K562 (cell line): ENCODE measurements around the gene WASF3. TPM values are rescaled to one million over a fixed set of nuclear protein-coding genes. Genes with fewer than 3 reads are reported as not detected.

Source experiments
- ATAC-seq: fragments of 200-7000 bp; cut with Tn5 transposase; 3 replicates; pipeline ENCODE4 v1.9.1; 2020; ENCODE audit warnings: moderate library complexity
- BruUV-seq: library from RNA; stranded (reverse); fragments of 400-500 nt; replicated peaks from 2 replicates; lab custom pipeline; 2021; lab: Mats Ljungman, UMichigan
- CTCF ChIA-PET: fragments of 300-600 bp; formaldehyde crosslinking; extraction: SDS; loops from one replicate; lab custom pipeline; 2021; ENCODE audit warnings: low intra/inter-chr PET ratio; lab: Yijun Ruan, JAX
- POLR2A ChIA-PET: fragments of 300-600, 350-650 bp; sonication (Branson Sonifier 250); formaldehyde crosslinking; extraction: SDS; loops from one replicate; lab custom pipeline; 2021; ENCODE audit warnings: antibody characterized with exemption, inconsistent platforms; lab: Yijun Ruan, JAX
- DNase-seq, 4 experiments: peaks; one replicate each; pipeline versions ENCODE4 v3.0.0 to v3.0.0-alpha.2; 2011 to 2018; ENCODE audit warnings: low spot score in 3 of 4, mixed read lengths in 3 of 4; ENCODE audit errors: extremely low read depth in 1 of 4
- FAIRE-seq: peaks from 2 replicates; lab custom pipeline; 2011; peaks lifted over from hg19 to GRCh38; lab: Jason Lieb, UNC
- H2AFZ ChIP-seq: 2 replicates; pipeline ENCODE4 v1.6.0; 2011; ENCODE audit warnings: low read depth, low read length, control low read depth, inconsistent platforms
- H3K27ac ChIP-seq: fragments of 200-600 bp; 3 replicates; pipeline ENCODE4 v1.8.0; 2011; ENCODE audit warnings: low read depth, mild to moderate bottlenecking, control low read depth, inconsistent platforms, low read length, moderate library complexity, mixed read lengths; ENCODE audit errors: extremely low read depth
- H3K27me3 ChIP-seq, 2 experiments: fragments of 300-600 bp in 1 of 2; 2 replicates in 1 of 2; 3 replicates in 1 of 2; pipeline versions ENCODE4 v1.6.0 to v1.8.0; 2011; ENCODE audit warnings: inconsistent platforms in 2 of 2, low read length in 2 of 2, mild to moderate bottlenecking in 1 of 2, mixed read lengths in 1 of 2, moderate library complexity in 1 of 2; ENCODE audit not compliant: control insufficient read depth in 2 of 2, insufficient read depth in 2 of 2
- H3K36me3 ChIP-seq: fragments of 300-600 bp; 3 replicates; pipeline ENCODE4 v1.8.0; 2011; ENCODE audit warnings: mild to moderate bottlenecking, low read length, inconsistent platforms; ENCODE audit not compliant: control insufficient read depth, insufficient read depth
- H3K4me1 ChIP-seq, 2 experiments: fragments of 200-600 bp in 1 of 2; replicated peaks in 1 of 2; 2 replicates in 1 of 2; 3 replicates in 1 of 2; pipeline versions ENCODE4 v1.5.1 to v1.8.0; 2011; ENCODE audit warnings: inconsistent platforms in 2 of 2, low read length in 2 of 2, mild to moderate bottlenecking in 1 of 2, mixed read lengths in 1 of 2, moderate library complexity in 1 of 2; ENCODE audit not compliant: control insufficient read depth in 2 of 2, insufficient read depth in 2 of 2
- H3K4me2 ChIP-seq: 2 replicates; pipeline ENCODE4 v1.6.1; 2011; ENCODE audit warnings: low read length, control low read depth, inconsistent platforms, mixed read lengths; ENCODE audit not compliant: insufficient read depth
- H3K4me3 ChIP-seq: fragments of 200-600 bp; sonication (generic), shearing (Covaris generic); 2 replicates; pipeline ENCODE4 v1.5.1; 2016; ENCODE audit warnings: control low read depth, inconsistent platforms
- H3K79me2 ChIP-seq: fragments of 200-600 bp; 3 replicates; pipeline ENCODE4 v1.8.0; 2011; ENCODE audit warnings: low read length, inconsistent platforms; ENCODE audit not compliant: control insufficient read depth, insufficient read depth
- H3K9ac ChIP-seq, 2 experiments: 2 replicates each; pipeline versions ENCODE4 v1.6.0 to v1.6.1; 2011; ENCODE audit warnings: low read depth in 2 of 2, low read length in 2 of 2, control low read depth in 1 of 2, inconsistent platforms in 1 of 2, mild to moderate bottlenecking in 1 of 2, mixed read lengths in 1 of 2; ENCODE audit not compliant: insufficient read depth in 1 of 2
- H3K9me1 ChIP-seq: one replicate; pipeline ENCODE4 v1.6.0; 2011; ENCODE audit warnings: inconsistent platforms, mild to moderate bottlenecking, low read length, moderate library complexity; ENCODE audit not compliant: control insufficient read depth, insufficient read depth
- H3K9me3 ChIP-seq: replicated peaks from 2 replicates; pipeline ENCODE4 v1.5.1; 2011; ENCODE audit warnings: low read depth, low read length, inconsistent platforms; ENCODE audit not compliant: control insufficient read depth, insufficient read depth
- H4K20me1 ChIP-seq: replicated peaks from 2 replicates; pipeline ENCODE4 v1.6.1; 2011; ENCODE audit warnings: low read length, inconsistent platforms, mixed read lengths; ENCODE audit not compliant: control insufficient read depth, insufficient read depth
- CHD2 ChIP-seq: IDR thresholded peaks from 2 replicates; pipeline ENCODE4 v1.6.1; 2011; ENCODE audit warnings: low read depth, low read length
- DPF2 ChIP-seq: fragments of 450-650 bp; IDR thresholded peaks from 2 replicates; pipeline ENCODE4 v1.6.1; 2016
- KLF16 ChIP-seq: IDR thresholded peaks from 2 replicates; pipeline ENCODE4 v1.6.1; 2016; ENCODE audit warnings: antibody characterized with exemption
- L3MBTL2 ChIP-seq: fragments of 450-650 bp; IDR thresholded peaks from 2 replicates; pipeline ENCODE4 v1.6.1; 2016; ENCODE audit warnings: mild to moderate bottlenecking, moderate library complexity
- NUFIP1 ChIP-seq: fragments of 450-650 bp; IDR thresholded peaks from 2 replicates; pipeline ENCODE4 v1.6.1; 2018; ENCODE audit not compliant: partially characterized antibody
- SMARCC2 ChIP-seq: fragments of 450-650 bp; IDR thresholded peaks from 2 replicates; pipeline ENCODE4 v1.6.1; 2017; ENCODE audit warnings: antibody characterized with exemption, moderate library complexity, mild to moderate bottlenecking, low read depth
- SNRNP70 ChIP-seq: fragments of 200-400 bp; formaldehyde crosslinking; optimal IDR thresholded peaks from 2 replicates; pipeline ENCODE3; 2017; ENCODE audit warnings: low read depth, low read length
- TOE1 ChIP-seq, 2 experiments: fragments of 450-650 bp in 1 of 2; sonication (generic) in 1 of 2; formaldehyde crosslinking in 1 of 2; IDR thresholded peaks; 2 replicates each; pipeline versions ENCODE4 v1.7.1 to v1.8.0; 2016 to 2022; ENCODE audit warnings: borderline replicate concordance in 2 of 2, mild to moderate bottlenecking in 2 of 2, antibody characterized with exemption in 1 of 2, inconsistent platforms in 1 of 2, low read depth in 1 of 2, missing genetic modification reagents in 1 of 2, moderate library complexity in 1 of 2
- YBX1 ChIP-seq: fragments of 450-650 bp; IDR thresholded peaks from 2 replicates; pipeline ENCODE4 v1.7.1; 2016; ENCODE audit warnings: mild to moderate bottlenecking
- ZNF23 ChIP-seq: fragments of 250-450 bp; sonication (Bioruptor Pico); IDR thresholded peaks from 2 replicates; pipeline ENCODE4 v1.4.0; 2020; ENCODE audit warnings: mild to moderate bottlenecking
- WGBS: fragments of 100-300 bp; shearing (Covaris generic); methylation state at CpG from one replicate; pipeline ENCODE4 v1.1.6; 2016; ENCODE audit warnings: low coverage, mixed read lengths; ENCODE audit not compliant: insufficient coverage; ENCODE audit errors: missing lambda C conversion rate; 5-methylcytosine and 5-hydroxymethylcytosine counted together
- in situ Hi-C: fragments of 300-500 bp; cut with MboI; formaldehyde crosslinking; loops from 4 replicates; pipeline ENCODE4 v1.15.0; 2018; ENCODE audit warnings: inconsistent platforms, mixed read lengths
- intact Hi-C: fragments of 100-400 bp; cut with micrococcal nuclease; formaldehyde crosslinking; loops from 2 replicates; pipeline ENCODE4 v1.14.2; 2022
- polyA plus RNA-seq, 8 experiments: library from polyadenylated mRNA; depleted of rRNA in 4 of 8; stranded (reverse) in 5 of 8; unstranded in 3 of 8; fragments of >200 nt; fragmentation: Nextera tagmentation in 2 of 8; fragmentation: Illumina TruSeq in 1 of 8; extraction: Ambion mirVana in 2 of 8; extraction: Trizol in 1 of 8; gene quantifications; 2 replicates each; pipeline versions ENCODE4 v1.2.1 to v1.2.3, GENCODE V29; 2011 to 2014; ENCODE audit warnings: inconsistent platforms in 1 of 8, missing spikeins in 1 of 8
- total RNA-seq, 7 experiments: library from RNA; depleted of rRNA in 6 of 7; stranded (reverse); fragments of >200 nt in 6 of 7; fragmentation: Illumina TruSeq in 2 of 7; extraction: Trizol in 2 of 7; gene quantifications; 2 replicates each; pipeline versions ENCODE4 v1.2.1 to v1.2.3, GENCODE V29; 2011 to 2021; ENCODE audit warnings: low replicate concordance in 1 of 7

WASF3 gene
- total and polyA plus RNA-seq, 9 of the 15 experiments (the other 6 are each of a cell fraction or from before 2014, with no cell fraction given): 0.04 to 0.43 (median 0.11) TPM

- Histone ChIP-seq H3K4me3 (no peak overlapping the region), H2AFZ (no peak overlapping the region), H3K9me1 (no peaks in the 10 kb centered on the region), H3K36me3 (no peaks in the 10 kb centered on the region), H3K4me2 (no peak overlapping the region), H4K20me1 (no peaks in the 10 kb centered on the region), H3K27ac (no peak overlapping the region), H3K79me2 (no peaks in the 10 kb centered on the region), H3K9ac (no peak overlapping the region), H3K27me3 (no peaks in the 10 kb centered on the region), H3K4me1 (no peaks in the 10 kb centered on the region), H3K9me3 (no peaks in the 10 kb centered on the region)
- TF ChIP-seq NUFIP1 (no peak), SMARCC2 (no peak), YBX1 (no peak), L3MBTL2 (no peak), CHD2 (no peak), KLF16 (no peak), DPF2 (no peak), ZNF23 (CRISPR knock-in tag) (no peak), TOE1 (IDR thresholded peaks at IDR 0.05; ENCODE audit: borderline replicate concordance) (no peak), TOE1 (CRISPR knock-in tag; IDR thresholded peaks at IDR 0.05; ENCODE audit: borderline replicate concordance, low read depth) (no peak), SNRNP70 (no peak)
- intact Hi-C loops (no loop called here), in situ Hi-C loops (no loop called here)
- ChIA-PET POLR2A (no interaction called here), CTCF (no interaction called here)
- 0% methylated on average over 1 of the region's 1 CpG for WGBS
- DNase-seq: no peak
- no peak for ATAC-seq
- BruUV-seq: no TSS peak
- no peak for FAIRE-seq
These were observed 93.8 kb downstream of the WASF3 start for GRCh38 chr13:26651234-26651633.
